Measurements from ENCODE around the gene VENTX. TPM values are rescaled to one million over a fixed set of nuclear protein-coding genes. Genes with fewer than 3 reads are reported as not detected.

Gene VENTX
- total RNA-seq, 4 donors from 2014 or later = 0.32 to 6.0 (median 2.4) TPM

DNA sequence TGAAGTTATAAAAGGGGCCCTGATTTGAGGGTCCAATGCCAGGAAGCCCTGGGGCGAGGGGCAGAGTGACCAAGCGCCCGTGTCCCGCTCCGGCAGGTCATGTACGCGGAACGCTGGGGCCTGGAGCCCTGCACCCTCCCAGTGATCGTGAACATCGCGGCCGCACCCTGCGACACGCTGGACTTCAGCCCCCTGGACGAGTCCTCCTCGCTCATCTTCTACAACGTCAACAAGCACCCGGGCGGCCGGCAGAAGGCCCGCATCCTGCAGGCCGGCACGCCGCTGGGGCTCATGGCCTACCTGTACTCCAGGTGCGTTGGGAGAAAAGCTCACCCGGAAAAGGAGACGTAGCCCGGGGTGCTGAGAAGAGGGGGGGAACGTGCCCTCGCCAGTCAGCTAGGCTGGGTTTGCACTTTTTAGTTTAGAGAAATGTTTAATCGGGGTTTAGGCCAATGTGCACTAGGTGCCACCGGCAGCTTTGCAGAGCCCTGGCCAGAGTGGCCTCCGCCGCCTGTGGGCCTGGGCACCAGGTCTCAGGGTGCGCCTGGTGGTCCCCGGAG lies 30.5 kb upstream of the VENTX start:
- ATAC-seq (ENCODE audit: low FRiP score) = no peak
- no peak for DNase-seq (ENCODE audit: low spot score)
- TF ChIP-seq, protein P1, sequence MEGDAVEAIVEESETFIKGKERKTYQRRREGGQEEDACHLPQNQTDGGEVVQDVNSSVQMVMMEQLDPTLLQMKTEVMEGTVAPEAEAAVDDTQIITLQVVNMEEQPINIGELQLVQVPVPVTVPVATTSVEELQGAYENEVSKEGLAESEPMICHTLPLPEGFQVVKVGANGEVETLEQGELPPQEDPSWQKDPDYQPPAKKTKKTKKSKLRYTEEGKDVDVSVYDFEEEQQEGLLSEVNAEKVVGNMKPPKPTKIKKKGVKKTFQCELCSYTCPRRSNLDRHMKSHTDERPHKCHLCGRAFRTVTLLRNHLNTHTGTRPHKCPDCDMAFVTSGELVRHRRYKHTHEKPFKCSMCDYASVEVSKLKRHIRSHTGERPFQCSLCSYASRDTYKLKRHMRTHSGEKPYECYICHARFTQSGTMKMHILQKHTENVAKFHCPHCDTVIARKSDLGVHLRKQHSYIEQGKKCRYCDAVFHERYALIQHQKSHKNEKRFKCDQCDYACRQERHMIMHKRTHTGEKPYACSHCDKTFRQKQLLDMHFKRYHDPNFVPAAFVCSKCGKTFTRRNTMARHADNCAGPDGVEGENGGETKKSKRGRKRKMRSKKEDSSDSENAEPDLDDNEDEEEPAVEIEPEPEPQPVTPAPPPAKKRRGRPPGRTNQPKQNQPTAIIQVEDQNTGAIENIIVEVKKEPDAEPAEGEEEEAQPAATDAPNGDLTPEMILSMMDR (IDR thresholded peaks at IDR 0.05) = no peak

GRCh38 chr10:133207627-133208026 lies 30.0 kb upstream of the VENTX start:
- TF ChIP-seq, protein P1 (IDR thresholded peaks at IDR 0.05) = no peak
- DNase-seq (ENCODE audit: low spot score) = no peak
- no peak for ATAC-seq (ENCODE audit: low FRiP score)

DNA sequence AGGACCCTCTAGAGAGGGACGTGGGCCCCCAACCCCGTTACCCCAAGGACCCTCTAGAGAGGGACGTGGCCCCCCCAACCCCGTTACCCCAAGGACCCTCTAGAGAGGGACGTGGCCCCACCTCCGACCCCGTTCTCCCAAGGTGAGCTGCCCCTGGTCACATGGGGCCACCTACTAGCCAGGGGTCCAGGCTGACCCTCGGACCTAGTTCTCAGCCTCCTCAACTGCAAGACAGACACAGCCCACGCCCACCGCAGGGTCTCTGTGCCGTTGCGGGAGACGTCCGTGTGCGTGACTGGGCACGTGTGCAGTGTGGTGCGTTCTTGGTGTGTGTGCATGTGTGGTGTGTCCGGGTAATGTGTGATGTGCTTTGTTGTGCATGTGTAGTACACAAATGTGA lies 29.2 kb upstream of the VENTX start:
- no peak for ATAC-seq (ENCODE audit: low FRiP score)
- DNase-seq (ENCODE audit: low spot score) = no peak
- TF ChIP-seq, protein P1 (IDR thresholded peaks at IDR 0.05) = no peak

GRCh38 chr10:133209117-133209516 lies 28.5 kb upstream of the VENTX start:
- TF ChIP-seq, protein P1 (IDR thresholded peaks at IDR 0.05) = no peak
- no peak for ATAC-seq (ENCODE audit: low FRiP score)
- no peak for DNase-seq (ENCODE audit: low spot score)

- ATAC-seq (ENCODE audit: low FRiP score) (no peak), DNase-seq (ENCODE audit: low spot score) (no peak)
- TF ChIP-seq, protein P1 (IDR thresholded peaks at IDR 0.05) = no peak
Measured at GRCh38 chr10:133209641-133210040, 28.0 kb upstream of the VENTX start.

GRCh38 chr10:133210398-133211140 lies 27.1 kb upstream of the VENTX start:
- TF ChIP-seq, protein P1 (IDR thresholded peaks at IDR 0.05) = no peak
- ATAC-seq (ENCODE audit: low FRiP score) = no peak
- DNase-seq (ENCODE audit: low spot score) = no peak

Data from omental fat pad (tissue), 4 donors.